GM12878 (cell line): ENCODE results near the gene RAB24. TPM values are rescaled to one million over a fixed set of nuclear protein-coding genes. Genes with fewer than 3 reads are reported as not detected.

ENCODE experiments used
- BCL3 ChIP-seq: IDR thresholded peaks from 2 replicates; pipeline ENCODE4 v1.6.1; 2011; ENCODE audit warnings: borderline replicate concordance, low read depth, mild to moderate bottlenecking, moderate library complexity, low read length; ENCODE audit not compliant: insufficient read depth, poor library complexity, severe bottlenecking
- E4F1 ChIP-seq: fragments of 450-650 bp; IDR thresholded peaks from 2 replicates; pipeline ENCODE4 v1.6.1; 2018; ENCODE audit warnings: borderline replicate concordance, mild to moderate bottlenecking; ENCODE audit not compliant: partially characterized antibody
- EZH2 ChIP-seq: IDR thresholded peaks from 2 replicates; pipeline ENCODE4 v1.6.1; 2012; ENCODE audit warnings: low read depth, mild to moderate bottlenecking, control low read depth, inconsistent platforms, low read length, borderline replicate concordance; ENCODE audit not compliant: control insufficient read depth
- FOXK2 ChIP-seq: fragments of 450-650 bp; IDR thresholded peaks from 2 replicates; pipeline ENCODE4 v1.6.1; 2017; ENCODE audit warnings: mild to moderate bottlenecking, moderate library complexity
- KDM1A ChIP-seq: fragments of 200-600 bp; sonication (generic); IDR thresholded peaks from 2 replicates; pipeline ENCODE4 v1.6.1; 2016; ENCODE audit warnings: borderline replicate concordance
- LARP7 ChIP-seq: fragments of 450-650 bp; IDR thresholded peaks from 2 replicates; pipeline ENCODE4 v1.6.1; 2017; ENCODE audit warnings: mild to moderate bottlenecking
- MEF2B ChIP-seq: fragments of 450-650 bp; IDR thresholded peaks from 2 replicates; pipeline ENCODE4 v1.6.1; 2018; ENCODE audit warnings: mild to moderate bottlenecking, moderate library complexity; ENCODE audit not compliant: partially characterized antibody, poor library complexity, severe bottlenecking
- NR2C1 ChIP-seq: fragments of 450-650 bp; IDR thresholded peaks from 2 replicates; pipeline ENCODE4 v1.6.1; 2017; ENCODE audit warnings: antibody characterized with exemption, mild to moderate bottlenecking, moderate library complexity
- SIX5 ChIP-seq: IDR thresholded peaks from 2 replicates; pipeline ENCODE4 v1.6.1; 2011; ENCODE audit warnings: mild to moderate bottlenecking, low read depth, low read length, moderate library complexity; ENCODE audit not compliant: severe bottlenecking
- SMAD5 ChIP-seq: IDR thresholded peaks from 2 replicates; pipeline ENCODE4 v1.6.1; 2016; ENCODE audit warnings: antibody characterized with exemption, low read depth
- TCF7 ChIP-seq: IDR thresholded peaks from 2 replicates; pipeline ENCODE4 v1.6.1; 2014; ENCODE audit warnings: antibody characterized with exemption, borderline replicate concordance
- ZNF274 ChIP-seq: IDR thresholded peaks from one replicate; pipeline ENCODE4 v1.8.0; 2011; ENCODE audit not compliant: insufficient read length, insufficient read depth
- polyA plus RNA-seq, 11 experiments: library from polyadenylated mRNA; depleted of rRNA in 4 of 11; unstranded in 6 of 11; stranded (reverse) in 5 of 11; fragments of >200 nt; fragmentation: Nextera tagmentation in 4 of 11; fragmentation: Illumina TruSeq in 1 of 11; extraction: Ambion mirVana in 4 of 11; extraction: Trizol in 1 of 11; gene quantifications; 1 replicate in 1 of 11; 2 replicates in 10 of 11; pipeline versions ENCODE4 v1.2.1 to v1.2.3, GENCODE V29; 2011 to 2016; ENCODE audit warnings: inconsistent platforms in 2 of 11, missing spikeins in 2 of 11, low read depth in 1 of 11
- total RNA-seq, 4 experiments: library from RNA; depleted of rRNA in 3 of 4; stranded (reverse); fragments of >200 nt in 3 of 4; fragmentation: Illumina TruSeq in 1 of 4; extraction: Trizol in 1 of 4; gene quantifications; 2 replicates each; pipeline versions ENCODE4 v1.2.1 to v1.2.3, GENCODE V29; 2013 to 2021

Gene RAB24
- total and polyA plus RNA-seq, 10 of the 15 experiments (the other 5 are each of a cell fraction or from before 2014, with no cell fraction given) = 8.0 to 44.4 (median 24.4) TPM

- TF ChIP-seq ZNF274 (no peak), TCF7 (no peak), SIX5 (no peak), LARP7 (no peak), SMAD5 (no peak), BCL3 (no peak), FOXK2 (no peak), KDM1A (no peak), EZH2 (no peak), NR2C1 (no peak), MEF2B (no peak), E4F1 (no peak)
These were observed 41.4 kb upstream of the RAB24 start (continued) for GRCh38 chr5:177344891-177345290.
